ENCODE data around the gene ZBTB20.

Gene ZBTB20

GRCh38 chr3:114374433-114374990 is 772.6 kb downstream of the ZBTB20 start:
- DNase-seq (ENCODE audit: low spot score) = no peak

- no peak for DNase-seq (ENCODE audit: low spot score)
Observed at GRCh38 chr3:114370537-114371174, 776.4 kb downstream of the ZBTB20 start.

- DNase-seq (ENCODE audit: low spot score) = no peak
Observed at GRCh38 chr3:114365909-114366308, 781.2 kb downstream of the ZBTB20 start.

- DNase-seq (ENCODE audit: low spot score) = no peak
Observed at GRCh38 chr3:114364806-114365654, 782.1 kb downstream of the ZBTB20 start.

- peak; percentile 74 for DNase-seq (ENCODE audit: low spot score)
Observed at GRCh38 chr3:114363554-114364202, 783.4 kb downstream of the ZBTB20 start.

GRCh38 chr3:114362815-114363214 is 784.3 kb downstream of the ZBTB20 start:
- peak; percentile 32 for DNase-seq (ENCODE audit: low spot score)

- DNase-seq (ENCODE audit: low spot score) = peak; percentile 14
Observed at GRCh38 chr3:114361391-114361790, 785.7 kb downstream of the ZBTB20 start.

- no peak for DNase-seq (ENCODE audit: low spot score)
Observed at GRCh38 chr3:114356525-114356924, 790.6 kb downstream of the ZBTB20 start.

- no peak for DNase-seq (ENCODE audit: low spot score)
Observed at GRCh38 chr3:114356066-114356465, 791.0 kb downstream of the ZBTB20 start.

GRCh38 chr3:114355653-114356052 is 791.4 kb downstream of the ZBTB20 start:
- DNase-seq (ENCODE audit: low spot score) = no peak

- DNase-seq (ENCODE audit: low spot score) = no peak
Observed at GRCh38 chr3:114351822-114352145, 795.3 kb downstream of the ZBTB20 start.

GRCh38 chr3:114351123-114351821 is 795.8 kb downstream of the ZBTB20 start:
- DNase-seq (ENCODE audit: low spot score) = no peak

- DNase-seq (ENCODE audit: low spot score) = no peak
Observed at GRCh38 chr3:114350690-114351089, 796.4 kb downstream of the ZBTB20 start.

GRCh38 chr3:114350271-114350670 is 796.8 kb downstream of the ZBTB20 start:
- DNase-seq (ENCODE audit: low spot score) = no peak

- no peak for DNase-seq (ENCODE audit: low spot score)
Observed at GRCh38 chr3:114344492-114344891, 802.6 kb downstream of the ZBTB20 start.

- no peak for DNase-seq (ENCODE audit: low spot score)
Observed at GRCh38 chr3:114338651-114339357, 808.3 kb downstream of the ZBTB20 start.

GRCh38 chr3:114336857-114337256 is 810.2 kb downstream of the ZBTB20 start:
- DNase-seq (ENCODE audit: low spot score) = no peak

- DNase-seq (ENCODE audit: low spot score) = no peak
Observed at GRCh38 chr3:114336122-114336697, 810.9 kb downstream of the ZBTB20 start.

- no peak for DNase-seq (ENCODE audit: low spot score)
Observed at GRCh38 chr3:114333923-114334240, 813.2 kb downstream of the ZBTB20 start.

- DNase-seq (ENCODE audit: low spot score) = no peak
Observed at GRCh38 chr3:114333180-114333922, 813.7 kb downstream of the ZBTB20 start.

All from kidney tubule cell (primary cell).